Spleen (tissue), 7 donors: Measurements from ENCODE around the gene ERC1.

Experiments used
- POLR2A ChIP-seq, 3 donors: fragments of 450-650 bp; IDR thresholded peaks; one replicate each; pipeline ENCODE4 v1.5.1; 2017; ENCODE audit warnings: antibody characterized with exemption in 3 of 3, mild to moderate bottlenecking in 1 of 3
- POLR2AphosphoS5 ChIP-seq, 3 donors: sonication (generic); formaldehyde crosslinking; IDR thresholded peaks; one replicate each; pipeline ENCODE4 v1.5.1; 2017; ENCODE audit warnings: antibody characterized with exemption in 3 of 3
- TF ChIP-seq, protein P1 (sequence below), 11 experiments: fragments of 200-600 bp in 7 of 11; fragments of 450-650 bp in 4 of 11; sonication (generic) in 4 of 11; IDR thresholded peaks in 8 of 11; conservative IDR thresholded peaks in 3 of 11; 1 replicate in 7 of 11; 2 replicates in 4 of 11; pipeline versions ENCODE4 v1.4.0 to v1.8.0; 2016 to 2021; ENCODE audit warnings: antibody characterized with exemption in 11 of 11, inconsistent platforms in 4 of 11, mild to moderate bottlenecking in 1 of 11
- donor health status: DM: no; HTN: no; CAD: no; lungs with moderate emphysema.
- donor health status: DM: no; HTN: no; CAD: no.
- donor health status: DM: no; HTN: no; CAD: no.

- TF ChIP-seq, protein P1, sequence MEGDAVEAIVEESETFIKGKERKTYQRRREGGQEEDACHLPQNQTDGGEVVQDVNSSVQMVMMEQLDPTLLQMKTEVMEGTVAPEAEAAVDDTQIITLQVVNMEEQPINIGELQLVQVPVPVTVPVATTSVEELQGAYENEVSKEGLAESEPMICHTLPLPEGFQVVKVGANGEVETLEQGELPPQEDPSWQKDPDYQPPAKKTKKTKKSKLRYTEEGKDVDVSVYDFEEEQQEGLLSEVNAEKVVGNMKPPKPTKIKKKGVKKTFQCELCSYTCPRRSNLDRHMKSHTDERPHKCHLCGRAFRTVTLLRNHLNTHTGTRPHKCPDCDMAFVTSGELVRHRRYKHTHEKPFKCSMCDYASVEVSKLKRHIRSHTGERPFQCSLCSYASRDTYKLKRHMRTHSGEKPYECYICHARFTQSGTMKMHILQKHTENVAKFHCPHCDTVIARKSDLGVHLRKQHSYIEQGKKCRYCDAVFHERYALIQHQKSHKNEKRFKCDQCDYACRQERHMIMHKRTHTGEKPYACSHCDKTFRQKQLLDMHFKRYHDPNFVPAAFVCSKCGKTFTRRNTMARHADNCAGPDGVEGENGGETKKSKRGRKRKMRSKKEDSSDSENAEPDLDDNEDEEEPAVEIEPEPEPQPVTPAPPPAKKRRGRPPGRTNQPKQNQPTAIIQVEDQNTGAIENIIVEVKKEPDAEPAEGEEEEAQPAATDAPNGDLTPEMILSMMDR (IDR thresholded peaks at IDR 0.05 in 8 of 11, conservative IDR thresholded peaks at IDR 0.05 in 3 of 11): no peak
- TF ChIP-seq POLR2AphosphoS5 (IDR thresholded peaks at IDR 0.05): no peak
- TF ChIP-seq POLR2A (IDR thresholded peaks at IDR 0.05): no peak
Measured at GRCh38 chr12:1353451-1353850, 362.4 kb downstream of the ERC1 start.
